Fibroblast of the aortic adventitia (primary cell): ENCODE measurements around the gene WDR18. TPM values are rescaled to one million over a fixed set of nuclear protein-coding genes. Genes with fewer than 3 reads are reported as not detected.
A peak's percentile ranks its signal among the peaks of the same experiment; 100 is the strongest.

Source experiments
- DNase-seq: peaks from one replicate; pipeline ENCODE4 v3.0.0-alpha.2; 2010; ENCODE audit warnings: low read depth
- H3K4me3 ChIP-seq: 2 replicates; pipeline ENCODE4 v1.5.1; 2011; ENCODE audit warnings: low read depth, mild to moderate bottlenecking, control low read depth, low read length, moderate library complexity
- small RNA-seq: library from RNA; depleted of rRNA; stranded (forward); fragments of <200 nt; gene quantifications from one replicate; pipeline ENCODE3, GENCODE V24; 2012
- total RNA-seq: library from RNA; depleted of rRNA; stranded (reverse); fragments of >200 nt; gene quantifications from 2 replicates; pipeline ENCODE4 v1.2.3, GENCODE V29; 2012; ENCODE audit warnings: low replicate concordance
- TF ChIP-seq, protein P1 (sequence below): IDR thresholded peaks from 2 replicates; pipeline ENCODE4 v1.5.1; 2011; ENCODE audit warnings: mild to moderate bottlenecking, low read length, control low read depth, inconsistent platforms; ENCODE audit not compliant: insufficient read depth

WDR18 gene
- total RNA-seq, 1 donor: 45.0 TPM

DNA sequence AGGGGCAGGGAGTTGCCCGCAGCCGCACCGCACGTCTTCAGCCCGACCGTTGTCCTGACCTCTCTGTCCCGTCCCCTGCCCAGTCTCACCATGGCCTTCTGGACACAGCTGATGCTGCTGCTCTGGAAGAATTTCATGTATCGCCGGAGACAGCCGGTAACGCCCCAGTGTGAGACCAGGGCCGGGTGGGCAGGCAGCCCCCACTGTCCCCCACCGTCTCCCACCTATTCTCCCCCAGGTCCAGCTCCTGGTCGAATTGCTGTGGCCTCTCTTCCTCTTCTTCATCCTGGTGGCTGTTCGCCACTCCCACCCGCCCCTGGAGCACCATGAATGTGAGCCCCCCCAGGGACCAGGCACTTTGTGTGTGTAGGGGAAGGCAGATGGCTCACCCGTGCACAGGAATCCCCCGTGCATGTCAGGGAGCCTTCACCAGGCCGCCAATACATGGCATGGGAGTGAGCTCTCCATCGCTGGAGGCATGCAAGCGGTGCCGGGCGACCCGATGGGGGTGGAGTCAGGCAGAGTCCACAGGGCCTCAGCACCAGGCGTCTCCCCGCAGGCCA, 57.2 kb downstream of the WDR18 start:
- TF ChIP-seq, protein P1, sequence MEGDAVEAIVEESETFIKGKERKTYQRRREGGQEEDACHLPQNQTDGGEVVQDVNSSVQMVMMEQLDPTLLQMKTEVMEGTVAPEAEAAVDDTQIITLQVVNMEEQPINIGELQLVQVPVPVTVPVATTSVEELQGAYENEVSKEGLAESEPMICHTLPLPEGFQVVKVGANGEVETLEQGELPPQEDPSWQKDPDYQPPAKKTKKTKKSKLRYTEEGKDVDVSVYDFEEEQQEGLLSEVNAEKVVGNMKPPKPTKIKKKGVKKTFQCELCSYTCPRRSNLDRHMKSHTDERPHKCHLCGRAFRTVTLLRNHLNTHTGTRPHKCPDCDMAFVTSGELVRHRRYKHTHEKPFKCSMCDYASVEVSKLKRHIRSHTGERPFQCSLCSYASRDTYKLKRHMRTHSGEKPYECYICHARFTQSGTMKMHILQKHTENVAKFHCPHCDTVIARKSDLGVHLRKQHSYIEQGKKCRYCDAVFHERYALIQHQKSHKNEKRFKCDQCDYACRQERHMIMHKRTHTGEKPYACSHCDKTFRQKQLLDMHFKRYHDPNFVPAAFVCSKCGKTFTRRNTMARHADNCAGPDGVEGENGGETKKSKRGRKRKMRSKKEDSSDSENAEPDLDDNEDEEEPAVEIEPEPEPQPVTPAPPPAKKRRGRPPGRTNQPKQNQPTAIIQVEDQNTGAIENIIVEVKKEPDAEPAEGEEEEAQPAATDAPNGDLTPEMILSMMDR: no peak
- peak overlapping the region; percentile 60 for H3K4me3 ChIP-seq
- no peak for DNase-seq

DNA sequence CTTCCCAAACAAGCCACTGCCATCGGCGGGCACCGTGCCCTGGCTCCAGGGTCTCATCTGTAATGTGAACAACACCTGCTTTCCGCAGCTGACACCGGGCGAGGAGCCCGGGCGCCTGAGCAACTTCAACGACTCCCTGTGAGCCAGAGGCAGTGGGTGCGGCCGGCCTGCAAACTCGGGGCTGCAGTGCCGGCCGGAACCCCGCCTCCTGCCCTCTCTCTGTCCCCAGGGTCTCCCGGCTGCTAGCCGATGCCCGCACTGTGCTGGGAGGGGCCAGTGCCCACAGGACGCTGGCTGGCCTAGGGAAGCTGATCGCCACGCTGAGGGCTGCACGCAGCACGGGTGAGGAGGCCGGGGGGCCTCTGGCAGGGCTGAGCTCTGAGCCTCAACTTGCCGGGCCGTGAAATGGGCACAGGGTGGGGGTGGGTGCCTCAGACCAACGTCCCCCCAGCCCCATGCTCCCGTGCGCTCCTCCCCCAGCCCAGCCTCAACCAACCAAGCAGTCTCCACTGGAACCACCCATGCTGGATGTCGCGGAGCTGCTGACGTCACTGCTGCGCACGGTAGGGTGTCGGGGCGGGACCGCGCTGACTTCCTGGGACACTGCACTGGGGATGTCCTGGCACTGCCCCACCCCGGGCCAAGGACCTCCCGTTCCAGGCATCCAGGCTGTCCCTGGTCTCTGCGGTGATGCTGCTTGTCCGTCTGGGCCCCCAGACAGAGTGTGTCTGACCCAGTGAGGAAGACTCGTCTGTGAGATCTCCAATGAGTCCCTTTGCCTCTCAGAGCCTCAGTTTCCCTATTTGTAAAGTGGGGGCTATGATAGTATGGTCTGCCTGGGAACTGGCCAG, 57.9 kb downstream of the WDR18 start:
- TF ChIP-seq, protein P1: no peak
- H3K4me3 ChIP-seq: no peak overlapping the region
- DNase-seq: no peak

DNA sequence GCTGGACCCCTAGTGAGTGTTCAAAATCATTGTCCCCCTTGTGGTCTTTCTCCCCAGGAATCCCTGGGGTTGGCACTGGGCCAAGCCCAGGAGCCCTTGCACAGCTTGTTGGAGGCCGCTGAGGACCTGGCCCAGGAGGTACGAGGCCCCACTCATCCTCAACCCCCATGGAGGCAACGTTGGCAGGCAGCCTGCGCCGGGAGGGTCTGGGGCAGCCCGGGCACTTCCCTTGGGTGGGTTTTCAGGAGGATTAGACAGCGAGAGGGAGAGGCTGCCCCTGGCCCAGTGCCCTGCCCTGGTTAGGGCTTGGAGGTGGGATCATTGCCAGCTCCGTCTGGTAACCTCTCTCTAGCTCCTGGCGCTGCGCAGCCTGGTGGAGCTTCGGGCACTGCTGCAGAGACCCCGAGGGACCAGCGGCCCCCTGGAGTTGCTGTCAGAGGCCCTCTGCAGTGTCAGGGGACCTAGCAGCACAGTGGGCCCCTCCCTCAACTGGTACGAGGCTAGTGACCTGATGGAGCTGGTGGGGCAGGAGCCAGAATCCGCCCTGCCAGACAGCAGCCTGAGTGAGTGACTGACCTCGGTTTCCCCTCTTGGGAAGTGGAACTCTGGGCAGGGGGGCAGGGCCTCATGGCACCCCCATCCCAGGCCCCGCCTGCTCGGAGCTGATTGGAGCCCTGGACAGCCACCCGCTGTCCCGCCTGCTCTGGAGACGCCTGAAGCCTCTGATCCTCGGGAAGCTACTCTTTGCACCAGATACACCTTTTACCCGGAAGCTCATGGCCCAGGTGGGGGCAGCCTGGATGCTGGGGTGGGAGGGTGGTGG, 58.8 kb downstream of the WDR18 start:
- TF ChIP-seq, protein P1: no peak
- no peak for DNase-seq
- no peak overlapping the region for H3K4me3 ChIP-seq

Small RNA genes within 50 kb of the gene (small RNA-seq; reads per million reads assigned to genes)
- 7.1 reads per million, percentile 91 among the genes with 10 or more reads in this experiment for gene RNU6-2

Other genes starting within 250 kb of the WDR18 start
- 0.09 TPM in 1 of 2 replicates, not detected in the other for gene MISP, start 233.2 kb upstream of the WDR18 start, total RNA-seq
- gene PTBP1, start 186.9 kb upstream of the WDR18 start, total RNA-seq: 30.9 and 121 TPM in 2 replicates
- 0.18 and 0.33 TPM in 2 replicates for gene PLPPR3, start 162.4 kb upstream of the WDR18 start, total RNA-seq
- not detected in 2 replicates for gene AZU1, start 156.5 kb upstream of the WDR18 start, total RNA-seq
- not detected in 2 replicates for gene PRTN3, start 143.3 kb upstream of the WDR18 start, total RNA-seq
- gene ELANE, start 132.0 kb upstream of the WDR18 start, total RNA-seq: 0.09 and 2.9 TPM in 2 replicates
- gene CFD, start 124.7 kb upstream of the WDR18 start, total RNA-seq: 25.8 and 161 TPM in 2 replicates
- gene MED16, start 91.2 kb upstream of the WDR18 start, total RNA-seq: 21.0 and 24.5 TPM in 2 replicates
- gene RNU6-9, start 90.9 kb upstream of the WDR18 start, total RNA-seq: not detected in 2 replicates
- gene R3HDM4, start 71.1 kb upstream of the WDR18 start, total RNA-seq: 8.4 and 25.8 TPM in 2 replicates
- gene KISS1R, start 67.0 kb upstream of the WDR18 start, total RNA-seq: not detected in 2 replicates
- 3.7 and 11.2 TPM in 2 replicates for gene ARID3A, start 58.3 kb upstream of the WDR18 start, total RNA-seq
- 0.45 and 0.74 TPM in 2 replicates for gene GRIN3B, start 16.1 kb downstream of the WDR18 start, total RNA-seq
- gene TMEM259, start 36.8 kb downstream of the WDR18 start, total RNA-seq: 44.7 and 49.9 TPM in 2 replicates
- not detected in 2 replicates for gene RNU6-2, start 37.2 kb downstream of the WDR18 start, total RNA-seq
- gene CNN2, start 42.3 kb downstream of the WDR18 start, total RNA-seq: 96.0 and 101 TPM in 2 replicates
- 3.5 and 21.6 TPM in 2 replicates for gene ABCA7, start 55.8 kb downstream of the WDR18 start, total RNA-seq
- gene ARHGAP45, start 82.8 kb downstream of the WDR18 start, total RNA-seq: 0.18 TPM in 1 of 2 replicates, not detected in the other
- 27.7 and 91.2 TPM in 2 replicates for gene POLR2E, start 111.0 kb downstream of the WDR18 start, total RNA-seq
- 156 and 288 TPM in 2 replicates for gene GPX4, start 119.6 kb downstream of the WDR18 start, total RNA-seq
- gene SBNO2, start 189.9 kb downstream of the WDR18 start, total RNA-seq: 18.5 and 41.2 TPM in 2 replicates
- 54.1 and 84.1 TPM in 2 replicates for gene STK11, start 221.4 kb downstream of the WDR18 start, total RNA-seq